PC-3 (cell line): ENCODE data around the gene CHML. TPM values are rescaled to one million over a fixed set of nuclear protein-coding genes. Genes with fewer than 3 reads are reported as not detected.

Experiments used
- ATAC-seq: fragments of 200-7000 bp; cut with Tn5 transposase; 2 replicates; pipeline ENCODE4 v1.9.1; 2020; ENCODE audit warnings: mild to moderate bottlenecking, moderate library complexity
- BruUV-seq: library from RNA; stranded (reverse); fragments of 400-500 nt; replicated peaks from 2 replicates; lab custom pipeline; 2021; lab: Mats Ljungman, UMichigan
- CTCF ChIA-PET: fragments of 300-600 bp; sonication (Branson Sonifier 250); formaldehyde crosslinking; loops from one replicate; lab custom pipeline; 2022; ENCODE audit warnings: antibody characterized with exemption; lab: Charles Lee
- POLR2A ChIA-PET: fragments of 300-600 bp; sonication (Branson Sonifier 250); formaldehyde crosslinking; loops from one replicate; lab custom pipeline; 2022; ENCODE audit warnings: antibody characterized with exemption; ENCODE audit not compliant: unreplicated experiment; lab: Charles Lee
- DNase-seq: peaks from one replicate; pipeline ENCODE4 v3.0.0-alpha.2; 2015
- H2AFZ ChIP-seq: fragments of 300-600 bp; sonication (generic); 2 replicates; pipeline ENCODE4 v1.6.0; 2016; ENCODE audit warnings: antibody characterized with exemption, low read length
- H3F3A ChIP-seq: fragments of 300-600 bp; sonication (generic); one replicate; pipeline ENCODE4 v1.6.0; 2017; ENCODE audit warnings: antibody characterized with exemption, low read length, control low read depth, mild to moderate bottlenecking; ENCODE audit not compliant: unreplicated experiment
- H3K27ac ChIP-seq: fragments of 300-600 bp; sonication (generic); 2 replicates; pipeline ENCODE4 v1.5.1; 2016; ENCODE audit warnings: mild to moderate bottlenecking, low read length
- H3K27me3 ChIP-seq: fragments of 300-600 bp; sonication (generic); 2 replicates; pipeline ENCODE4 v1.6.1; 2016; ENCODE audit warnings: low read length, mixed read lengths
- H3K36me3 ChIP-seq: fragments of 300-600 bp; sonication (generic); 2 replicates; pipeline ENCODE4 v1.6.1; 2016; ENCODE audit warnings: low read depth, mixed run types, low read length, mixed read lengths
- H3K4me1 ChIP-seq: fragments of 300-600 bp; sonication (generic); 2 replicates; pipeline ENCODE4 v1.5.1; 2016; ENCODE audit warnings: low read length; ENCODE audit not compliant: insufficient read depth
- H3K4me2 ChIP-seq: fragments of 300-600 bp; sonication (generic); 2 replicates; pipeline ENCODE4 v1.6.0; 2016; ENCODE audit warnings: low read length
- H3K4me3 ChIP-seq: fragments of 300-600 bp; sonication (generic); 2 replicates; pipeline ENCODE4 v1.5.1; 2016; ENCODE audit warnings: mild to moderate bottlenecking, low read length, mixed read lengths
- H3K79me2 ChIP-seq: fragments of 300-600 bp; sonication (generic); 2 replicates; pipeline ENCODE4 v1.6.1; 2017; ENCODE audit warnings: low read length, mixed read lengths
- H3K9ac ChIP-seq: fragments of 300-600 bp; sonication (generic); 2 replicates; pipeline ENCODE4 v1.6.0; 2016; ENCODE audit warnings: mild to moderate bottlenecking, low read length
- H3K9me2 ChIP-seq: fragments of 300-600 bp; sonication (generic); replicated peaks from 2 replicates; pipeline ENCODE4 v1.6.1; 2016; ENCODE audit warnings: mixed run types, low read length, mixed read lengths
- H3K9me3 ChIP-seq: fragments of 300-600 bp; sonication (generic); 2 replicates; pipeline ENCODE4 v1.6.1; 2016; ENCODE audit warnings: low read length, mixed read lengths
- H4K20me1 ChIP-seq: fragments of 300-600 bp; sonication (generic); 2 replicates; pipeline ENCODE4 v1.6.1; 2016; ENCODE audit warnings: low read length, mixed read lengths
- EZH2 ChIP-seq: fragments of 300-600 bp; sonication (generic); IDR thresholded peaks from one replicate; pipeline ENCODE4 v1.6.1; 2017; ENCODE audit warnings: antibody characterized with exemption, mild to moderate bottlenecking, low read length; ENCODE audit not compliant: unreplicated experiment
- EZH2phosphoT487 ChIP-seq: fragments of 300-600 bp; sonication (generic); IDR thresholded peaks from 2 replicates; pipeline ENCODE4 v1.6.1; 2018; ENCODE audit warnings: mild to moderate bottlenecking, antibody characterized with exemption, low read length, borderline replicate concordance
- intact Hi-C: fragments of 100-400 bp; cut with micrococcal nuclease; formaldehyde crosslinking; loops from 2 replicates; pipeline ENCODE4 v1.9.0; 2023
- total RNA-seq: library from RNA; depleted of rRNA; stranded (reverse); fragments of >200 nt; gene quantifications from 2 replicates; pipeline ENCODE4 v1.2.3, GENCODE V29; 2014
- TF ChIP-seq, protein P1 (sequence below): fragments of 300-600 bp; sonication (generic); conservative IDR thresholded peaks from 2 replicates; pipeline ENCODE4 v1.5.1; 2017; ENCODE audit warnings: antibody characterized with exemption, low read depth, mild to moderate bottlenecking, low read length

CHML gene
- total RNA-seq, 1 experiment from 2014 or later = 68.6 TPM

GRCh38 chr1:241622669-241623068, 17.5 kb downstream of the CHML start:
- Histone ChIP-seq H3K4me2 (no peak overlapping the region), H3K36me3 (no peaks in the 10 kb centered on the region), H2AFZ (no peak overlapping the region), H3K9me3 (no peaks in the 10 kb centered on the region), H3K27ac (no peak overlapping the region), H3K9ac (no peak overlapping the region), H3K9me2 (no peaks in the 10 kb centered on the region), H3K27me3 (no peaks in the 10 kb centered on the region), H3F3A (no peaks in the 10 kb centered on the region), H3K79me2 (no peaks in the 10 kb centered on the region), H3K4me1 (peaks cover 27% of the 10 kb centered on the region), H4K20me1 (no peaks in the 10 kb centered on the region), H3K4me3 (no peak overlapping the region)
- no peak for TF ChIP-seq EZH2
- TF ChIP-seq, protein P1, sequence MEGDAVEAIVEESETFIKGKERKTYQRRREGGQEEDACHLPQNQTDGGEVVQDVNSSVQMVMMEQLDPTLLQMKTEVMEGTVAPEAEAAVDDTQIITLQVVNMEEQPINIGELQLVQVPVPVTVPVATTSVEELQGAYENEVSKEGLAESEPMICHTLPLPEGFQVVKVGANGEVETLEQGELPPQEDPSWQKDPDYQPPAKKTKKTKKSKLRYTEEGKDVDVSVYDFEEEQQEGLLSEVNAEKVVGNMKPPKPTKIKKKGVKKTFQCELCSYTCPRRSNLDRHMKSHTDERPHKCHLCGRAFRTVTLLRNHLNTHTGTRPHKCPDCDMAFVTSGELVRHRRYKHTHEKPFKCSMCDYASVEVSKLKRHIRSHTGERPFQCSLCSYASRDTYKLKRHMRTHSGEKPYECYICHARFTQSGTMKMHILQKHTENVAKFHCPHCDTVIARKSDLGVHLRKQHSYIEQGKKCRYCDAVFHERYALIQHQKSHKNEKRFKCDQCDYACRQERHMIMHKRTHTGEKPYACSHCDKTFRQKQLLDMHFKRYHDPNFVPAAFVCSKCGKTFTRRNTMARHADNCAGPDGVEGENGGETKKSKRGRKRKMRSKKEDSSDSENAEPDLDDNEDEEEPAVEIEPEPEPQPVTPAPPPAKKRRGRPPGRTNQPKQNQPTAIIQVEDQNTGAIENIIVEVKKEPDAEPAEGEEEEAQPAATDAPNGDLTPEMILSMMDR = no peak
- TF ChIP-seq EZH2phosphoT487 = no peak
- no TSS peak for BruUV-seq
- intact Hi-C loops = no loop called here
- DNase-seq = no peak
- CTCF ChIA-PET = no interaction called here
- POLR2A ChIA-PET = no interaction called here
- ATAC-seq = no peak

DNA sequence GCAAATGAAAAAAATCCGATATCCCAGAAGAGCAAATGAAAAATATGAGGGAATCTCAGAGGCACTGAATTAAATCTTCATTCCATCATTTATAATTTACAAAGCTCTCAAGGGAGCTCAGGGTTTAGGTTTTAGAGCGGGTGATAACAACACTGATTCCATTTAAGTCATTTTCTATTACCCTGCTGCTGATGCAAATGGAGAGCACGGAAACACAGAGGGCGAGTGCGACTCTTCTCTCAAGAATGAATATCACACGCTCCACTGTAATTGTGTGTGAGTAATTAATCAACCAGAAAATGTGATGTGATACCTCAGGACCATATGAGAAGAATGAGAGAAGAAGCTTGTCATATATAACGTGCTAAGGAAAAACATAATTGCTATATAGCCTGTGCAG, 22.7 kb downstream of the CHML start:
- Histone ChIP-seq H3K4me2 (no peak overlapping the region), H3K27ac (no peak overlapping the region), H2AFZ (no peak overlapping the region), H3K79me2 (no peaks in the 10 kb centered on the region), H3K27me3 (no peaks in the 10 kb centered on the region), H3K9me2 (no peaks in the 10 kb centered on the region), H3F3A (peaks cover 6% of the 10 kb centered on the region), H3K36me3 (no peaks in the 10 kb centered on the region), H3K4me3 (no peak overlapping the region), H3K4me1 (peaks cover 40% of the 10 kb centered on the region), H3K9ac (no peak overlapping the region), H4K20me1 (no peaks in the 10 kb centered on the region), H3K9me3 (no peaks in the 10 kb centered on the region)
- BruUV-seq = no TSS peak
- POLR2A ChIA-PET = no interaction called here
- no peak for ATAC-seq
- no peak for DNase-seq
- CTCF ChIA-PET = no interaction called here
- TF ChIP-seq, protein P1 = no peak
- TF ChIP-seq EZH2 = no peak
- intact Hi-C loops = no loop called here

DNA sequence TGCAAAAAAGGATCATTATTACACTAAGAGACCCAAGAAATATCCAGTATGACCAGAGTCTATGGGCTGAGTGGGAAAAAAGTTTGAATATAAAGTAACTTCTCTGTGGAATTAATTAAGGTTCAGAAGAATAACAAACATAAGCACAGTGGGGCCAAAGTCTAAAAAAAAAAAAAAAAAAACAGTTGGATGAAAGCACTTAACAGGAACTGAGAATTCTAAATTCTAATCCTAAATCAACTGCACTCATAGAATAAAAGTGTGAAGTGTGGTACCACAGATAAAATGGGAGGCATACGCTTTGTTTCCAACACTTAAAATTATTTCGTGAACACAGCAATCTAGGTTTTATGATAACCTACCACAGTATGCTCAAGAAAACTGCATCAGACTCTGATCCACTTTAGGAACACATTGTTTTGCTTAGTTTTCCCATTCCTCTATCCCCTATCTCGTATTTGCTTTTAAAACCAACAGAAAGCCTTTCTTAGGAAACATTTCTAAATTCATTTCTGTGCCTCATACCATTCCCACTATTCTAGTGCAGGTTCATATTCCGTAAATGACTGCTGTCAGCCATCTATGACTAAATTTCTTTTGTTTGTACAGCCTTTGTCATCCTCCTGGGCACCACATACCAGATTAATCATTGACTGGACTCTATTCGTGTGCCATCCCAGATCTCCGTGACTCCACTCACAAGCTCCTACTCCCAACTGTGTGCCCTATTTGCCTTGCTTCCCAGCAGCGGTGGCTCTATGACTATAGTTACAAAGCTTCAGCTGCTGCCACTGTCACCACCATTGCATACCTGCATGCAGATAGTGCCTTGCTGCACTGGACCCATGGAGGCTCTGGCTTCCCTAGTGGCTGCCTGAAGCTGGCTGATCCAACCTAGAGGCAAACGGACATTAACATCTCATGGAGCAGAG, 24.9 kb downstream of the CHML start:
- Histone ChIP-seq H3K9me2 (no peaks in the 10 kb centered on the region), H4K20me1 (no peaks in the 10 kb centered on the region), H3K4me3 (no peak overlapping the region), H3K4me1 (peaks cover 61% of the 10 kb centered on the region), H3K4me2 (peak overlapping the region; percentile 65), H3K79me2 (no peaks in the 10 kb centered on the region), H3K27ac (peak overlapping the region; percentile 85), H3K9me3 (no peaks in the 10 kb centered on the region), H3K36me3 (no peaks in the 10 kb centered on the region), H3K27me3 (no peaks in the 10 kb centered on the region), H3K9ac (peak overlapping the region; percentile 49), H2AFZ (no peak overlapping the region), H3F3A (peaks cover 6% of the 10 kb centered on the region)
- intact Hi-C loops = no loop called here
- ATAC-seq = peak; percentile 90
- no TSS peak for BruUV-seq
- ChIA-PET CTCF (interaction anchor here (0.5 to 1.2 kb wide), 4 partner anchors 9 to 338 kb away, joined by 3 to 9 read pairs (median 4); no protein-coding TSS in a partner anchor), POLR2A (interaction anchor here (0.5 to 0.7 kb wide), 2 partner anchors 9 to 97 kb away, joined by 5 read pairs; no protein-coding TSS in a partner anchor)
- DNase-seq = peak; percentile 99
- TF ChIP-seq EZH2 (no peak), EZH2phosphoT487 (no peak)
- TF ChIP-seq, protein P1 = no peak
